HL-60/S4 treated with phorbol 12-myristate 13-acetate at 8.2 ng/mL for 4 days and 3 days (cell line): ENCODE measurements around the gene BSG.

ENCODE experiments used
- in situ Hi-C: fragments of 300-500 bp; cut with MboI; formaldehyde crosslinking; loops from 2 replicates; pipeline ENCODE4 v1.15.0; 2022; ENCODE audit warnings: low sequenced_read_pairs

Gene BSG

DNA sequence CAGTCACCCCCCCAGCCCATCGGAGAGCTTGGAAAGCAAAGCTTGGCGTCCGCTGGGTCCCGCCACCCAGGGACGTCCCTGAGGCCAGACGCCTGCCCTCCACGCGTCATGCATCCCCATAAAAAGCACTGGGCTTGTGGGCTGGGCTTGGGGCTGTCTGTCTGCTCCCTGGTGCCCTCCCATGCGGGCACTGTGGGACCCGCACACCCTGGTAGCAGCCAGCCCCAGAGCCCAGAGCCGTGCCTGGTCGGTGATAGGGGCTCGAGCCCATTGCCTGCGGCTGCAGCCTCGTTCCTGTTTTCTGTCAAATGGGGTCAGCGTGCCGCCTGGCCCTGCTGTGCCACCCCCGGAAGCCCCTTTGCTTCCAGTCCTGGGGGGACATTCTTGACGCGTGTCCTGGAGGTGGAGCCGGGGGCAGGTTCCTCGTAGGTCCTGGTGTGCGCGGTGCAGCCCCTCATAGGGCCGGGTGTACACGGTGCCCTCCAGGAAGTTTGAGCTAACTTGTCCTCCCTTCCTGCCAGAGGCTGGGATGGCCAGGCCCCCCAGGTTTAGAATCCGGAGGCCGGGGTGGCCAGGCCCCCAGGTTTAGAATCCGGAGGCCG, 32.9 kb upstream of the BSG start:
- in situ Hi-C loops: no loop called here

DNA sequence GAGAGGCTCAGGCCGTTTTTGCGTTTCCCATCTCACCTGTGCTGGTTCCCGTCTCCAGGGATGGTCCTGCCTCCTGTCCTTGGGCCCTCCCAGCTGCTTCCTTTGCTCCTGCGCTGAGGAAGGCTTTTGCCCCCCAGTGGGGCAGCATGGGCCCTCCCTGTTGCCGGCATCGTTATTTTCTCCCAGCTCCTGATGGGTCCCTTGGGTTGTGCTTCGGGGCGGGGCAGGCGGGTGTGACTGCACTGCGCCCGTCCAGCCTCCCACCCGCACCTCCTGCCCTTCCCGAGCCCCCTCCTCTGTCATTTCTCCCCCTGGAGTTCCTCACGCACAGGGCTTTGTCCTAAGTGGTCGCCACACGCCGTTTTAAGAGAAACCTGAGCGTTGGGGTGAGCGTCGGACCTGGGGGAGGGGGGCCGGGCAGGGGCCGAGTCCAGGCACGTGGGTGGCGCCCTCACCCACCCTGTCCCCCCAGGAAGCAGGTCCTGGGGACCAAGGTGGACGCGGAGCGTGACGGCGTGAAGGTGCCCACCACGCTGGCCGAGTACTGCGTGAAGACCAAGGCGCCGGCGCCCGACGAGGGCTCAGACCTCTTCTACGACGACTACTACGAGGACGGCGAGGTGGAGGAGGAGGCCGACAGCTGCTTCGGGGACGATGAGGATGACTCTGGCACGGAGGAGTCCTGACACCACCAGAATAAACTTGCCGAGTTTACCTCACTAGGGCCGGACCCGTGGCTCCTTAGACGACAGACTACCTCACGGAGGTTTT, 31.3 kb upstream of the BSG start:
- in situ Hi-C loops: no loop called here

DNA sequence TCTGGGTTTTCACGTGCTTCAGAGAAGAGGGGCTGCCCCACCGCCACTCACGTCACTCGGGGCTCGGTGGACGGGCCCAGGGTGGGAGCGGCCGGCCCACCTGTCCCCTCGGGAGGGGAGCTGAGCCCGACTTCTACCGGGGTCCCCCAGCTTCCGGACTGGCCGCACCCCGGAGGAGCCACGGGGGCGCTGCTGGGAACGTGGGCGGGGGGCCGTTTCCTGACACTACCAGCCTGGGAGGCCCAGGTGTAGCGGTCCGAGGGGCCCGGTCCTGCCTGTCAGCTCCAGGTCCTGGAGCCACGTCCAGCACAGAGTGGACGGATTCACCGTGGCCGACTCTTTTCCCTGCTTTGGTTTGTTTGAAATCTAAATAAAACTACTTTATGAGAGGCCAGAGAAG, 30.7 kb upstream of the BSG start:
- in situ Hi-C loops: no loop called here

DNA sequence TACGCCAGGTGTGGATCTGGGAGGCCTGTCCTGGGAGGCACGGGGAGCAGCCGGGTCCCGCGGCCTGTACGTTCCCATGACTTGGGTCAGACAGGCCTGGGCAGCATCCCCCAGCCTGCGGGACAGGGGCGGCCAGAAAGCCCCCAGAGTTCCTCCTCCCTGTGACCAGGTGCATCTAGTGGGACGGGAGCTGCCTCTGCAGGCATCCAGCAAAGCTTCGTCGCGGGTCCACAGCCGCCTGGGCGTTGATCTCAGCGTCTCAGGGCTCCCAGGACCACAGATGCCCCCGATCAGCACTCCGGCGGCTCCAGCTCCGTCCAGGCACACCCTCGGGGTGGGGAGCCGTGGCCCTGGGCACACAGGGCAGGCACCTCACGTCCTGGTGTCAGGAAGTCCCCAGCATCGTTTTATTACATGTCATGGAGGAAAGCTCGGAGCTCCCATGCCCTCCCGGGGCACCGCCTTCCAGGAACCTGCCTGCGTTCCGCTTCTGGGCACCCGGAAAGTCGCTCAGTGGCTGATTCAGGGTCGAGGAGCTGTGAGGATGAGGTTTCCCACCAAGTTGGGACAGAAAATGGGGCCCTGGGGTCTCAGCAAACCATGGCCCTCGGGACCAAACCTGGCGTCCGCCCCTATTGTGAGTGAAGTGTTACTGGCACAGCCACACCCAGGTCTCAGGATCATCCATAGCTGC, 30.1 kb upstream of the BSG start:
- in situ Hi-C loops: no loop called here

DNA sequence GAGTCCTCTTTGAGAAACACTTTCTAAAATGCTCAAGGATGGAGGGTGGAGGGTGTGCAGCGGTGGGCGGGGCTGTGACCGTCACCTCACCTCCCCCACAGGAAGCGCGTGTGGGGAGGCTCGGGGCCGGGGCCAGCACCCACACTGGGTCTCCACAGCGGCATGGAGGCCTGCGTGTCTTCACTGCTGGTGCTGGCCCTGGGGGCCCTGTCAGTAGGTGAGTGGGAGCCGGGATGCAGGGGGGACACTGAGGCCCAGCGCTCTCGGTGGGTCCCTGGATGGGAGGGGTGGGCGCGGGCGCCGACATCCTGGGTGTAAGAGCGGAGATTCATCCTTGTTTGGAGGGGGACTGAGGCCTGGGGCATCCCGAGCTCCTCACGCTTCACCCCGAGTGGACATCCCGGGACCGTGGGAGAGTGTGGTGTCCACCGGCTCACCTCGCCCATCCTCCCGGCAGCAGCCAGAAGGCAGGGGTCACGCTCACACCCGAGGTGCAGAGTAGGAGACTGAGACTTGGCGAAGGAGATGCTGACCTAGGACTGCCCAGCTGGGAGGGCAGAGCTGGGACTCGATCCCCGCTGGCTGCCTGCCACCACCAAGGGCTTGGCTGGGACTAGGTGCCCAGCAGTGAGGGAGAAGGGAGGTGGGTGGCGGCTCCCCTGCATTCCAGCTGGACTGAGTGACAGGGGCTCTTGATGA, 28.3 kb upstream of the BSG start, which contains the start of gene GZMM:
Gene GZMM (plus strand): TSS at position 144 of the 699 bp plus-strand sequence. CDS start 19 bp downstream, at position 163.
- in situ Hi-C loops: no loop called here

DNA sequence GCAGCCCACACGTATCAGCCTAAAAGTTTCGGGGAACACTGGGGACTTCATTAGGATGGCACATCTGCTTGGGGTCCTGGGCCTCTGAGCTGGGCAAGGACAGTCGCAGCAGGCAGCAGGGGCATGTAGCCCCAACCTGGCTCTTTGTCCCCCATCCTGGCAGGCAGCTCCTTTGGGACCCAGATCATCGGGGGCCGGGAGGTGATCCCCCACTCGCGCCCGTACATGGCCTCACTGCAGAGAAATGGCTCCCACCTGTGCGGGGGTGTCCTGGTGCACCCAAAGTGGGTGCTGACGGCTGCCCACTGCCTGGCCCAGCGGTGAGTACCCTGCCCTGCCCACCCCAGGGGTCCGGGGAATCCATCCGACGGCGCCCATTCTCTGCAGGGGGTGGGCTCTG, 25.3 kb upstream of the BSG start:
- in situ Hi-C loops: no loop called here

DNA sequence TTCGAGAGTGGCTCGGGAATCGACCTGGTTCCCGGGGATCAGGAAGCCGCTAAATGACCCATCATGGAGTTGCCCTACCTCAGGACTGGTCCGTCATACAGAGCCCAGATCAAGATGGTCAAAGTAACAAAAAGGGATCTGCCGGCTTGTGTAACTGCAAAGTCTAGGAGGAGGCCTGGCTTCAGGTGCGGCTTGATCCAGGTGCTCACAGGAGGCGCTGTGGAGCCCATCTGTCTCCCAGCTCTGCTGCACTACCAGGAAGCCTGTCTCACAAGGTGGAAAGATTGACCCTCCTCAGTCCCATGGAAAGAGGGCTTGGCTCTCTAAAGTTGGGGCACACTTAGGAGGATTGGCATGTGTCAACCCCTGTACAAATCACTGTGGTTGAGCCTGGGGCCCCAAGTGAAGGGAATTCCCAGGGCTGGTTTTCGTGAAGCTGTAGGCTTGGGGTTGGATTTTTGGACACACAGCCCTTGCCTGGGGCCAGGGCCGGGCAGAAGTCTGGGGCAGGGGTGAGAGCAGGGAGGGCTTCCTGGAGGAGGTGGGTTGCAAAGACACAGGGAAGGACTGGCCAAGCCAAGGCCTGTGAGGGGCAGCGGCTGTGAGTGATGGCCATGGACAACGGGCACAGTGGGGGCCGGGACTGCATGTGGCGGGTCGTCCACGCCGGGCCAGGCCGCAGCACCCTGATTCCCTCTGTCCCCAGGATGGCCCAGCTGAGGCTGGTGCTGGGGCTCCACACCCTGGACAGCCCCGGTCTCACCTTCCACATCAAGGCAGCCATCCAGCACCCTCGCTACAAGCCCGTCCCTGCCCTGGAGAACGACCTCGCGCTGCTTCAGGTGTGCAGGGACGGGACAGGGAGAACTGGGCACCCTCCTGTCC, 24.3 kb upstream of the BSG start:
- in situ Hi-C loops: no loop called here

DNA sequence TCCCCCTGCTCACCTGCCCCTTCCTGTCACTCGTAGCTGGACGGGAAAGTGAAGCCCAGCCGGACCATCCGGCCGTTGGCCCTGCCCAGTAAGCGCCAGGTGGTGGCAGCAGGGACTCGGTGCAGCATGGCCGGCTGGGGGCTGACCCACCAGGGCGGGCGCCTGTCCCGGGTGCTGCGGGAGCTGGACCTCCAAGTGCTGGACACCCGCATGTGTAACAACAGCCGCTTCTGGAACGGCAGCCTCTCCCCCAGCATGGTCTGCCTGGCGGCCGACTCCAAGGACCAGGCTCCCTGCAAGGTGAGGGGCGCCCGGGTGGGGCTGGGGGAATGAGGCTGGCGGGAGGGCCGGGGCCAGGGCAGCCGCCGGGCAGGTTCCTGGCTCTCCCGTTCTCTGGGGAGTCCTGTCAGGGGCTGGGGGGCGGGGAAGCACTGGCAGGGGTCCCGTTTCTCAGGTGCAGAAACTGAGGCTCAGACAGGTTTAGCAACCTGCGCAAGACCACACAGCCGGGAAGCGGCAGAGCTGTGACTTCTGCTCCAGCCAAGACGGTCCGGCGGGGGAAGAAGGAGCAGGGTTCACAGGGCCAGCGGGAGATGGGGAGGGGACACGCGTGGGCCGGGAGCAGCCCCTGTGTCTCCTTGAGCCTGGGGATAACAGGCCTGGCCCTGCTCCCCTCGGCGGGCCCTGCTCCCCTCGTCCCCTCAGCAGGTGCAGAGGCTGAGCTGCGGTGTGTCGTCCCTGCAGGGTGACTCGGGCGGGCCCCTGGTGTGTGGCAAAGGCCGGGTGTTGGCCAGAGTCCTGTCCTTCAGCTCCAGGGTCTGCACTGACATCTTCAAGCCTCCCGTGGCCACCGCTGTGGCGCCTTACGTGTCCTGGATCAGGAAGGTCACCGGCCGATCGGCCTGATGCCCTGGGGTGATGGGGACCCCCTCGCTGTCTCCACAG, 23.2 kb upstream of the BSG start:
- in situ Hi-C loops: no loop called here

DNA sequence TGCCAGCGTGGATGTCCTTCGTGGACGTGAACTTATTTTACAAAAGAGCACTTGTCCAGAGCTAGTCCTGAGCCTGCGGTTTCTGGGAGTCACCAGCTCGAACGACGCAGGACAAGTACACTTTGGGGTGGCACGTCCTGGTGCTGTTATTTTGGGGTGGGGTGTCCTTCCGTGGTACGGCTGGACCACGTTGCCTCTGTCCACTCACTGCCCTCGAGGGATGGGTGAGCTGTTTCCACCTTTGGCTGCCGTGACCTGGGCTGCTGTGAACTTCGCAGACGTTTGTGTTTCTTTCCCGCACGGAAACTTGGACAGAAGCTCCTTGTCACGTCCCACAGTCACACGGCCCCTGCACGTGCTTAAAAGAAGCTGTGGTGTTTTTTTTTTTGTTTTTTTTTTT, 17.6 kb upstream of the BSG start:
- in situ Hi-C loops: no loop called here

DNA sequence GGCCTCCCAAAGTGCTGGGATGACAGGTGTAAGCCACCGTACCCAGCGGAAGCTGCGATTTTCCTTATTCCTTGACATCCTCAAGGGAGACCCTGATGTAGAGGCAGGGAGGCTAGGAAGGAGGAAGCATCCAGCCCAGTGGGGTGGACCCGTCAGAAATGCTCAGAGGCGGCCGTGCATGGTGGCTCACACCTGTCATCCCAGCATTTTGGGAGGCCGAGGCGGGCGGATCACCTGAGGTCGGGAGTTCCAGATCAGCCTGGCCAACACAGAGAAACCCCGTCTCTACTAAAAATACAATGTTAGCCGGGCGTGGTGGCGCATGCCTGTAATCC, 17.0 kb upstream of the BSG start:
- in situ Hi-C loops: no loop called here

DNA sequence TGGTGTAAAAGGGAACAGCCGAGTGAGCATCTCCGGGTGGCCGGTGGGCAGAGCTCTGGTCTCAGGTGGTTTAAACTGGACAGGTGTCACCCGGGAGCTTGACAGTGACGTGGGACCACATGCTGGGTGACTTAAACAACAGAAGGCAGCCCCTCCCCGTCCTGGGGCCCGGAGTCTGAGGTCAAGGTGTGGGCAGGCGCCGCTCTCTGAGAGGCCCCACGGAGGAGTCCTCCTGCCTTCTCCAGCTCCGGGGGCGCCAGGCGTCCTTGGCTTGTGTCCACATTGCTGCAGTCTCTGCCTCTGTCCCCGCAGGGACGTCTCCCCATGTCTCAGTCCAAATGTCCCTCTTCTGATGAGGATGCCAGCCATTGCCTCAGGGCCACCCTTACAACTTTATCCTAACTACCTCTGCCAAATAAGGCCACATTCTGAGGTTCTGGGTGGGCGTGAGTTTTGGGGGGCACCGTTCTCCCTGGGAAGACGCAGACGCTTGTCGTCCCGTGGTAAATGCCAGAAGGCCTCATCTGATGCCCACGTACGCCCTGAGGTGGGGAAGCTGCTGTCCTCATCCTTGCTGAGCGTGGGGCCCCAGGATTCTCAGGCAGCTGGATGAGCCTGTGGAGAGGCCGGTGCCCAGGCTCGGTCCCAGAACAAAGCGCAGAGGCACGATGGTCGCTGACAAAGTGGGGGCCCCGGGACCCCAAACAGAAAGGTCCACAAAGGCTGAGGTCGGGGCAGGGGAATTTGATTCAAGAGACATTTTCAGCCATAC, 15.6 kb upstream of the BSG start:
- in situ Hi-C loops: no loop called here

DNA sequence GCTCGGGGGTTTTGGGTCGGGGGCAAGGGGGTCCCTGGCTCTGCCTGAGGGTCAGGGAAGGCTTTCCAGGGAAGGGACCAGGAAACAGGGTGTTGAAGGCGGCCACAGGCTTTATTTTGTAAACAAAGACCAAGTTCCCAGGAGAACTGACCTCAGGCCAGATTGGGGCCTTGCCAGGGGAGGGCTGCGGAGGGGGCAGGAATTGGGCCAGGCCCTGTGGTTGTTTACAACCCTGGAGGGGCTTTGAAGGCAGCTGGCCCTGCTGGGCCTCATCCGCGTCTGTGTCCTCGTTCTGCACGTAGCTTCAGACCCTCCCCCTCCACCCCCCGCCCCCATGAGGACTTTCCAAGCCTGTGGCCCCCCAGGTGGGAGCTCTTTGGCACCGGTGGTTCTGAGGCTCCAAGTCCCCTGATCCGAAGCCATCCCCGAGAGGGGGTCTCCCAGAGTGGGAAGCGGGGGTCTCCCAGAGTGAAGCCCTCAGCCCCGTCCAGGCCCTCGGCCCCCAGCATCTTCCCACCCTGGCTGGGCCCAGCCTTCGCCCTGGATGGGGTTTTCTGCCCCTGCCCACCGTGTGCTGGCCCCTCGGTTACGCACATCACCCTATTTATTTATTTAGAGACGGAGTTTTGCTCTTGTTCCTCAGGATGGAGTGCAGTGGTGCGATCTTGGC, 13.5 kb upstream of the BSG start:
- in situ Hi-C loops: no loop called here

DNA sequence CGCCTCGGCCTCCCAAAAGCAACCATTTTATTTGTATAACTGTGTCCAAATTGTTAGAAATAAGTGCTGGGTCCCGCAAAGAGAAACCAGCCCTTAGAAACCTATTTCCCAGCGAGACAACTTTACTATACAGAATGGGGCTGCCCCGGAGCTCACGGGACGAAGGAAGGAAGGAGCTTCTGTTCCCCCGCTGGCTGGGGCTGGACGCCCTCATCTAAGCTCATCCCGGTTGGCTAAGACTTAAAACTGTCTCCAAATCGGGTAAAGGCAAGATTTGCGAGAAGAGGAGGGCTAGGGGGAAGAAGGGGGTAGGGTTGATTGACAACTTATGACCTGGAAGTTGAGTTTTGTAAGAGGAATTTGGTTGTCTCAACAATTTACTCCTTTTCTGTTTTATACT, 12.3 kb upstream of the BSG start:
- in situ Hi-C loops: no loop called here

DNA sequence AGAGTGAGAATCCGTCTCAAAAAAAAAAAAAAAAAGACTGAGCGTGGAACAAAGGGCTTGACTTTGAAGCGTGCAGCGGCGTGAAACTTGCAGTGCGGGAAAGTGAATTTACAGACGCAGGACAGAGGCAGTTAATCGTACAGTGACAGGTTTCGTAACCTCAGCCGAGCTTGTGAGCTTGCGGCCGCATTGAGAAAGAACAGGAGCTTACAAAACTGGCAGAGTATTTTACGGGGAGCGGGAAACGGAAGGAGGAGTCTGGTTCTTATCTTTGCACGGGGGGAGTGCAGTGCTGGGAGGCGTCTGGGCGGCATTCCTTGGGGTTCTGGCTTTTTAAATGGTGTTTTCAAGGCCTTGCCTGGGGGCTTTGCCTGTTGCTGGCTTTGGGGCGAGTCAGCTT, 6.0 kb upstream of the BSG start:
- in situ Hi-C loops: no loop called here

DNA sequence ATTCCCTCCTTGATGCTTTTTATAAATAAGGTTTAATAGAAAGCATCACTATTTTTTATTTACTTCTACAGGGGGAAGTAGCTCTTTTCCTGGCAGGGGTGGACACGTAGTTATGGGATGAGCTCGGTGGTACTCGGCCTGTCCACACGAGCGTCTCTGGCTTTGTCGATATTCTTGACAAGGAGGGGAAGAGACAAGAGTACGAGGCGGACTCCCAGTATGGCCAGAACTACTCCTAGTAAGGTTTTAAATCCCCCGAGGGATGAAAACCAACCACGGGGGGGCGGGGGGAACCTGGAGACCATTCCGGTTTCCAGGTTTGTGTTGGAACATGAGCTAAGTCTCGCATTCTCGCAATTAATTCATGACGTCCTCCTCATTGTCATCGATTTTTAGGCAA, 5.6 kb upstream of the BSG start:
- in situ Hi-C loops: no loop called here

DNA sequence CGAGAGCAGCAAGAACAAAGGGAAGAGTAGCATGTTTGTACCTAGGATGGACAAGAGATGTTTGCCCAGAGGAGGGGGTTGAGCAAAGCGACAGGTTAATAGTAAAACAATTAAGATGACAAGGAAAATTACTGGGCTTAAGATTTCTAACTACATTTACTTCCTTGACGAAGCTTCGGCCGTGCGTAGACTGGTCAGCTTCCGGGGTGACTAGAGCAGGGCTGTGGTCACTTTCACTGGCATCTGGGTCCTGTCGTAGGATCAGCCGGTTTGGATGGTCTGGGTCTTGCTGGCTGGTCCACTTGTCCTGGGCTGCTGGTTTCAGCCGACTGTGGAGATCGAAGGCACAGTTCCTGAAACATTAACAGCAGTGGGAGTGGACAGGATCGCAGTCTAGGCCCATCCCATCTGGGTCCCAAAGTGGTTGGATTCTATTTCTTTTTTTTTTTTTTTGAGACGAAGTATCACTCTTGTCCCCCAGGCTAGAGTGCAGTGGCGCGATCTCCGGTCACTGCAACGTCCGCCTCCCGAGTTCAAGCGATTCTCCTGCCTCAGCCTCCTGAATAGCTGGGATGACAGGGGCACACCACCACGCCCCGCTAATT, 5.0 kb upstream of the BSG start:
- in situ Hi-C loops: no loop called here

DNA sequence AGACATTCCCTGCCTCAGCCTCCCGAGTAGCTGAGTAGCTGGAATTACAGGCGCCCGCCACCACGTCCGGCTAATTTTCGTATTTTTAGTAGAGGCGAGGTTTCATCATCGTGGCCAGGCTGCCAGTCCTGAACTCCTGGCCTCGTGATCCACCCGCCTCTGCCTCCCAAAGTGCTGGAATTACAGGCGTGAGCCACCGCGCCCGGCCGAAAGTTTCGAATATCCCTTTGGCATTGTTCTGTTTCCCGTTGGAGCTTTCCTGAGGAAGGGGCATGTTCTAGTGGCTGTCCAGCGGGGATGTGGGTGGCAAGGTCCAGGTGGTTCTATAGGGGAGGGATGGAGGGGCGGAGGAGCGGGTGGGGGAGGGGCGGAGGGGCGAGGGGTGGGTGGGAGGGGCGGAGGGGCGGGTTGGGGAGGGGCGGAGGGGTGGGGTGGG, 2.1 kb upstream of the BSG start:
- in situ Hi-C loops: no loop called here
